OCI-LY3 (cell line): Measurements from ENCODE around the gene NBL1.

ENCODE experiments used
- EZH2phosphoT487 ChIP-seq: fragments of 200-600 bp; shearing (Covaris generic); IDR thresholded peaks from 2 replicates; pipeline ENCODE4 v1.6.1; 2018; ENCODE audit warnings: antibody characterized with exemption, mixed run types, low read depth
- TF ChIP-seq, protein P1 (sequence below): fragments of 200-600, 300-600 bp; sonication (generic); IDR thresholded peaks from 2 replicates; pipeline ENCODE4 v1.5.1; 2014; ENCODE audit warnings: antibody characterized with exemption, low read length, low read depth

DNA sequence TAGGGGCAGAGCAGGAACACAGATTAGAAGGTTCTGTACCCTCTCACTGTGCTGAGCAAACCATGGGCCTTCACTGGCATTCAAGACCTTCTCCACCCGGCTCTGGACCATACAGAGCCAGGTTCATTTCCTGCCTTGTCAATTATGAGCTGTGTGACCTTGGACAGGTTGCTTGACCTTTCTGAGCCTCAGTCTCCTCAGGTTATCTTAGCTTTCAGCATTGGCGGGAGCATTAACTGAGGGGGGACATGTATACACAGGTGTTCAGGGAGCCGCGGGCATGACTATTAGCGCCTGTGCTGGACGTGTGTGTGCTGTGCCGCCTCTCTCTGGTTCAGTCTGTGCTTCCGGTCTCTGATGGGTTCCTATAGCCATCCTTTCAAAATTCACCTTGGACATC lies 52.7 kb downstream of the NBL1 start:
- TF ChIP-seq, protein P1, sequence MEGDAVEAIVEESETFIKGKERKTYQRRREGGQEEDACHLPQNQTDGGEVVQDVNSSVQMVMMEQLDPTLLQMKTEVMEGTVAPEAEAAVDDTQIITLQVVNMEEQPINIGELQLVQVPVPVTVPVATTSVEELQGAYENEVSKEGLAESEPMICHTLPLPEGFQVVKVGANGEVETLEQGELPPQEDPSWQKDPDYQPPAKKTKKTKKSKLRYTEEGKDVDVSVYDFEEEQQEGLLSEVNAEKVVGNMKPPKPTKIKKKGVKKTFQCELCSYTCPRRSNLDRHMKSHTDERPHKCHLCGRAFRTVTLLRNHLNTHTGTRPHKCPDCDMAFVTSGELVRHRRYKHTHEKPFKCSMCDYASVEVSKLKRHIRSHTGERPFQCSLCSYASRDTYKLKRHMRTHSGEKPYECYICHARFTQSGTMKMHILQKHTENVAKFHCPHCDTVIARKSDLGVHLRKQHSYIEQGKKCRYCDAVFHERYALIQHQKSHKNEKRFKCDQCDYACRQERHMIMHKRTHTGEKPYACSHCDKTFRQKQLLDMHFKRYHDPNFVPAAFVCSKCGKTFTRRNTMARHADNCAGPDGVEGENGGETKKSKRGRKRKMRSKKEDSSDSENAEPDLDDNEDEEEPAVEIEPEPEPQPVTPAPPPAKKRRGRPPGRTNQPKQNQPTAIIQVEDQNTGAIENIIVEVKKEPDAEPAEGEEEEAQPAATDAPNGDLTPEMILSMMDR, result no peak
- no peak for TF ChIP-seq EZH2phosphoT487
